GM19351 (cell line): Measurements from ENCODE around the gene KIAA1614.

ENCODE experiments used
- ATAC-seq: cut with Tn5 transposase; IDR thresholded peaks from one replicate; pipeline ENCODE4 v1.9.1; 2021; ENCODE audit warnings: mild to moderate bottlenecking, moderate library complexity; ENCODE audit not compliant: unreplicated experiment

KIAA1614 gene

DNA sequence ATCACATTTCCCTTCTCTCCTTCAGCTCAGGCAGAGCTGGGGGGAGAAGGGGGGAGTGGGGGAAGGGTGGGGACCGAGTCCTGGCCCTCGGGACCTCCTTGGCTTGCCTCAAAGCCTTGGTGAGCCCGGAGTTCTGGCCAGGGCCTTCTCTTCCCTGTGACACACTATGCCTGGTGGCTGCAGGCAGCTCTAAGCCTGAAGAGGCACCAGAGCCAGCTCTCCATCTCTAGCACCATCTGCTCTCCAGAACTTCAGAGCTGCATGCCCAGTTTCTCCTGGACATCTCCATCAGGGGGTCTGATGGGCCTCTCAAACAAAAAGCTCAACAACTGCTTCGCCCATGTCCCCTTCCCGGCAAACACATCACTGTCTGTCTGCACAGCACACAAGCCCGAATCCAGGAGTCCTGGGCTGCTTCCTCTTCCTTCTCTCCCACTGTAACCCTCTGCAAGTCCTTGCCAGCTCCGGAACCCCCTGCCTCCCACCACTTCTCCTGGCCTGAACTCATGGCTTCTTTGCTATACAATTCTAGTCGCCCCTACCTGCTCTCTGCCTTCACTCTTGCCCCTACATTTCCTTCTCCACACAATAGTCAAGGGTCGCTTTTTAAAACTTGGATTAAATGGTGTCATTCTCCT lies 26.5 kb downstream of the KIAA1614 start:
- no peak for ATAC-seq

DNA sequence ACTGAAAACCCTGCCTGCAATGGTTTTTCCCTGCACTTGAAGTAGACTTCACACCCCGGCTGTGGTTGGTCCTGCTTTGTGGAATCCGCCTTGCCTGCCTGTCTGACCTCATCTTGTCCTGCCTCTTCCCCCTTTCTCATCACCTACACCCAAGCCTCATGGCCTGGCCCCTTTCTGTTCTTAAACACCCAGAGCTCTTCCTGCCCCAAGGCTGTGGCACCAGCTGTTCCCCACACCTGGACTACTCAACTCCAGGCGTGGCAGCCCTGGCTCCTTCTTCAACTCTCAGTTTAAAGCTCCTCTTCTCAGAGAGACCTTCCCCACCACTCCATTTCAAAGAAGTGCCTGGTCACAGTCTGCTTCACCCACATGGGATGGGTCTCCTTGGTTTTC lies 27.0 kb downstream of the KIAA1614 start:
- no peak for ATAC-seq

GRCh38 chr1:180940445-180940844 lies 27.7 kb downstream of the KIAA1614 start:
- ATAC-seq, result no peak

DNA sequence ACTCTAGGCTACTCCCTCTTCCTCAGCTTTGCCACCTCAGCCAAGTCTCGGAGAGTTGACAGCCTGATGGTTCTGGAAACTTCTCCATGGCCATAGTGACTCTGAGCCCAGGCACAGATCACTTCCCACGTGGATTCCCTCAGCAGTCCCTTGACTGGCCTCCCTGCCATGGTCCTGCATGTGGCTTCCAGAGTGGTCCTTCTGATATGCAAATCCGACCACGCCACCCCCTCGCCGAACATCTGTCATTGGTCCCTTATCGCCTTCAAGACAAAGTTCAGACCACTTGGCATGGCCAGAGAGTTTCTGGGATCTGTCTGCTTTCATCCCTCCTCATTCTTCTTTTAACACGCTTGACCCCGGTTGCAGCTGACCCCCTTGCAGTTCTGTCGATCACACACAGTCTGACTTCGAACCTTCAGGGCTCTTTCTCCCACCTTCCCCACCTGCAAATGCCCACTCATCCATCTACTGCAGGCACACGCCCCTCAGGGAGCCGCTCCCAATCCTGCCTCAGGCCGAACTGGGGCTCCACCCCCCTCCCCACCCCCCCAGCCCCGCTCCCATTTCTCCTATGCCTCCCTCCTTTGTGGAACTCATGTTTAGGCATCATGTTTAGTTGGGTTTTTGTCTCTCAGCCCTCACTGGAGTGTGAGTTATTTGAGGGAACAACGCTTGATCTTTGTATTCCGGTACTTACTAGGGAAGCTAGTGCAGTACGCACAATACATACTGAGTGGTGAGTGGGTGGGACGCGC lies 29.0 kb downstream of the KIAA1614 start:
- no peak for ATAC-seq

GRCh38 chr1:180945151-180945550 lies 32.5 kb downstream of the KIAA1614 start:
- no peak for ATAC-seq

DNA sequence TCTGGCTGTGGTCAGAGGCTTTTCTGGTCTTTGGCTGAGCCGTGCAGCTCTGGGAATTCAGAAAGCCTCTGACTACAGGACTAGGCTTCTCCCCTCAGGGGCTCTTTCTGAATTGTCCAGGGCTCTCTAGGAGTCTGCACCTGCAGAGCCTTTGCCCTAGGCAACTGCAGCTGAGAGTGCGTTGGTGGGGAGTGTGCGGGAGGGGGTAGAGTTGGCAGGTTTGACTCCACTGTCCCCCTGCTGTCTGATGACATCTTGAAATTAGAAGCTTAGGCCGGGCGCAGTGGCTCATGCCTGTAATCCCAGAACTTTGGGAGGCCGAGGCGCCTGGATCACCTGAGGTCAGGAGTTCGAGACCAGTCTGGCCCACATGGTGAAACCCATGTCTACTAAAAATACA lies 32.9 kb downstream of the KIAA1614 start:
- ATAC-seq, result no peak

- ATAC-seq, result no peak
Observed at GRCh38 chr1:180946056-180946455, 33.4 kb downstream of the KIAA1614 start.

GRCh38 chr1:180946541-180947498 lies 34.1 kb downstream of the KIAA1614 start:
- ATAC-seq, result no peak

DNA sequence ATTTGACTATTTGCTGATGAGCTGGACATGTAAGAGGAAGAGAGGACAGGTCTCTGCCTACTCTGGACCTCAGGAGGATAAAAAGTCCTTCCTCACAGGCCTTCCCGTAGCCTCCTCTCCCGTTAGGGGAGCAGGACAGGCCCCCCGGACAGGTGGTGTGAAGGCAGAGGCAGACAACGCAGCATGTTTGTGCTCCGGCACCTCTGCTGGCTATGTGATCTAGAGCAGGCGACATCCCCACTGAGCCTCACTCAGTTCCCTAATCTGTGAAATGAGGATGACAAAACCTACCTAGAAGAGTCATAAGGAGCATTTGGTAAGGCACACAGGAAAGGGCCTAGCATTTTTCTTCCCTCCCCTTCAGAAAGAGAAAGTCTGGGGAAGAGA lies 34.8 kb downstream of the KIAA1614 start:
- no peak for ATAC-seq

GRCh38 chr1:180947901-180948640 lies 35.4 kb downstream of the KIAA1614 start:
- no peak for ATAC-seq

DNA sequence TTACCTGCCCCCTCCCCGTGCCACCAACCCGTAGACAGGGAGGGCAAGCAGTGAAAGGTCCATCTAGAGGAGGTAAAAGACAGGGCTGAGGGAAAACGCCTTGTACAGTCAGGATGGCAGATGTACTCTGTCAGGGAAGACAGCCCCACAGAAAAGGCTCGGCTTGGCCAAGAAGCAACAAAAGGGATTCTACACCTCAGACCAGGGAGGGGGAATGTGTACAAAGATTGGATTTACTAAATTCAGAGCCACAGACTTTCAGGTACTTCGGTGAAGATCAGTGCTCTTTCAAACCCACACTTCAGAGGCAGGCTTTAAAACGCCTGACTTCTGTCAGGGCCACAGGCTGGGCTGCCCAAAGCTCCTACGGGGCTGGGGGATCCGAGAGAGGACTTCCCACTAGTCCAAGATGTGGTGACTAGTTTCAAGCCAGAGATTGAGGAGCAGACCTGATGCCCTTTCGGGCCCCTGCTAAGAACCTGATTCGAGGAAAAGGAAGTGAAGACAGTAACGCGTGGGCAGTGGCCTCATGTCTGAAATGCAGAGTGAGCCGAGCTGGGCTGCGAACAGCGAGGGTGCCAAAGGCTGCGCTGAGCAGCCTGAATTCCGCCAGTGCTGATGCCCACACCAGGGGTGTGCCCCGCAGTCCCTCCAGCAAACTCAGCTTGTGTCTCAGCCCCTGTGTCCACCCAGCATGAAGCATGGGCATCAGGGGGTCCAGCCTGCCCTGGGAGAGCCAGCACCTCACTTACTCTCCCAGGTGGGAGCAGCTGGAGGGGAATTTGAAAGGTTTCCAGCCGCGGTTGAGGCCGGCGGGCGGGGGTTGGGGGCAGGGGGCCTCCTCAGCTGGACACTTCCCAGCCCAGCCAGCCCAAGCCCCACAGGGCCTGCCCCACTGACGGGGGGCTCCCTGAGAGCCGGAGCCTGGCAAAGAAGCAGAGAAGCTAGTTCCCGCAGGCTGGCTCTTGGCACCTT lies 36.2 kb downstream of the KIAA1614 start:
- ATAC-seq, result no peak

GRCh38 chr1:180949616-180950000 lies 36.9 kb downstream of the KIAA1614 start:
- no peak for ATAC-seq

DNA sequence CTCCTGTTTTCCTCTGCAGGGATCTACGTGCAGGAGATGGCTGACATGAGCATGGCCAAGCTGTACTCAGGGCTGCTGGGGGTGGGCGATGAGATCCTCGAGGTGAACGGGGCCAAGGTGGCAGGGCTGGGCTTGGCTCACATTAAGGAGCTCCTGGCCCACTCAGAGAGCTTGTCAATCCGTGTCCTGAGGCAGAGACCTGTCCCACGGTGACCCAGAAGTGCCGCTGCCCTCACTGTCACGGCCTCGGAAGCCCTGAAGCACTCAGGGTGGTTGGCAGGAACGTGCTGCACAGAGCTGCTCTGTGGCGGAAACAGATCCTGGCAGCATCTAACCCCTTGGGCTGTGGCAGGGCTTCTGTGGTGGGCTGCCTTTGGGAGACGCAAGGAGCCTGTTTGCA lies 37.6 kb downstream of the KIAA1614 start:
- no peak for ATAC-seq

DNA sequence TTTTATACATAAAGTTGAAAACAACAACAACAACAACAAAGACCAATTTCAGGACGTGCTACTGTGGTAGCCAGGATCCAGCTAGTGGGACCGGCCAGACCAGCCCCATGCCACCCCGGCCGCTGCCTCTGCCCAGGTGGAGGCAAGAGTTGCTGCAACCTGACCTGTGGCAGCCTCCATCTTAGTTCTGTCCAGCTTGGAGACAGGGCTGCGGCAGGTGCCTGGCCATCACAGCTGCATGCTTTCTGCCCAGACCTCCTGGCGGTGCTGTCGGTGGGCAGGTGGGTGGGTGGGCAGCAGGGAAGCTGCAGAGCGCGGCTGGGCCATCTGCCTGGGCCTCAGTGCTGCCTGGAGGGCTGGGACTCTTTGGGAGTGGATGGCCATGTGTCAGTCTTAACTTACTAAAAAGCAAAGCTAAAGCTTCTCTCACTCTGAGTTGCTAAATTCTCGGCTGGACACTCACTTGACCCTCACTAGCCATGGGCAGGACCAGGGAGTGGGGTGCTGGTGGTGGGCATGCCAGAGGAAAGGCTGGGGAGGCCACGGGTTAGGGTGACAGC lies 38.6 kb downstream of the KIAA1614 start:
- no peak for ATAC-seq

DNA sequence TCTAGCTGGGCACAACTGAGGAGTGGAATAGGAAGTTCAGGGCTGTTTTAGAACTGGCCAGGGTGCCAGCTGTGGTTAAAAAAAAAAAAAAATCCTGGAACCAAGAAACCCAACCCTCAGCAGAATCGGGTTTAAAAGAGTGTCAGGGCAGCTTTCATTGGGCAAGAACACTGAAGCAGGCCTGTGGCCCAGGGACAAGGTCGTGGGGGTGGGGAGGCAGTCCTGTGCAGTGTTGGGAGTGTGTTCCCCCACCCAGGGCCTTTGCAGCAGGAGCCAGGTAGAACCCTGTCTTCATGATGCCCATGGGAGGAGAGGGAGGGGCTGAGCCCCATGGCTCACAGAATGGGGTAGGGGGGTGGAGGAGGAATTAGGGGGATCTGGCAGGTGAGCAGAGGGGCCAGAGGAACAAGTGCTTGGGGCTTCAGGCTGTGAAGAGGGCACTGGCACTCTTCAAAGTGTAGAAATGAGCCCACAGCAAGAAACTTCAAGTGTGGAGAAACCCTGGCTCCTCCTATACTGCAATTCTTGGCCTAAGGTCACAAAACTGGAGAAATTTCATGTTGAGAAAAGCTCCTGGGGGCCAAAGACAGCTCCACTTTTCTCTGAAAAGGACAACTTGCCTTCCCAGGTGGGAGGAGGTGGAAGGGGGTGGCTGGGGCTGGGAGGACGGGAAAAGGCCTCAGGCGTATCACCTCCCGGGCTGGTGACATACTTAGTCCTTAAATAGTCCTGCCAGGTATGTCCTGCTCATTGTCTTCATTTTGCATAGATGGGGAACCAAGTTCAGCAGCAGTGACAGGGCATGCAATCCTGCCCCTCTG lies 39.3 kb downstream of the KIAA1614 start:
- no peak for ATAC-seq

- no peak for ATAC-seq
Observed at GRCh38 chr1:180952657-180953013, 39.9 kb downstream of the KIAA1614 start.

DNA sequence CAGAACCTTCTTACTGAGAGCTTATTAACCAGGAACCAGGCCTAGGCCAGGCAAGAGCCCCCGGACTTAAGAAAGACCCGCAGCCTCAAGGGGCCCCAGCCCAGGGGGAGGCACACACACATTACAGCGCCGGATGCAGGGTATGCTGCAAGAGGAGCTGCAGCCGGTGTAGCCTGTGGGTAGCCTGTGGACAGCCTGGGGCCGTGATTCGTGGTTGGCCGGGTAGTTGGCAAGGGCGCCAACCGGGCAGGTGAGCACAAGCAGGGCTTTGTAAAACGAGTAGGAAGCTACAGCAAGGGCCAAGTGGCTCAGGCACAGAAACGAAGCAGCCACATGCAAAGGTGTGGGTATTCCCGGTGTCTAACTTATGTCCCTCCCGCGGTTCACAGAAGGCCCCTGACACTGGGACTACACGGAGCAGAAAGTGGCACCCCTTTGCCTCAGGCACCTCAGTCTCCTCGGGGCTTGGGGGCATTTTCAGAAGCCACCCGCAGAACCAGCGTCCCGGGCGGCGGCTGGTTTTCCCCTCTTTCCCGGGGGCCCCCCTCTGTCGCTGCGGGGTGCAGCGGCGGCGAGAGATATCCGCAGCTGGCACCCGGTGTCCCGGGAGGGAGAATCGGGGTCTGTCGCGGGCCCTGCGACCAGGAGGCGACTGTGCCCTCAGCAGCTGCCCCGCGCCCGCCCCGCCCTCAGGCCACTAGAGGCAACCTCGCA lies 40.8 kb downstream of the KIAA1614 start:
- peak; percentile 33 for ATAC-seq
